Activated CD8-positive, alpha-beta memory T cell treated with anti-CD3 and anti-CD28 coated beads, Interleukin-2, amount 50 U/mL, for 24 hours (primary cell): Measurements from ENCODE around the gene POLR1E.
A peak's percentile ranks its signal among the peaks of the same experiment; 100 is the strongest.
"Not testable (repeated sequence)": the region's sequence is repeated elsewhere in the genome, so short reads cannot be mapped to it uniquely, and the experiment has no call there.

Experiments
- DNase-seq: peaks from one replicate; pipeline ENCODE4 v3.0.0-alpha.2; 2020; ENCODE audit errors: extremely low read depth

POLR1E gene

GRCh38 chr9:37464426-37465248 is 21.1 kb upstream of the POLR1E start:
- DNase-seq = no peak

- DNase-seq = peak; percentile 98
Measured at GRCh38 chr9:37465249-37466036, 20.3 kb upstream of the POLR1E start, which contains the start of gene ZBTB5. TSS of gene ZBTB5 (minus strand) at chr9:37465450. CDS start at chr9:37442551, 22,899 bp downstream.

- DNase-seq = no peak
Measured at GRCh38 chr9:37466037-37466709, 19.6 kb upstream of the POLR1E start.

GRCh38 chr9:37467530-37467929 is 18.2 kb upstream of the POLR1E start:
- DNase-seq = not testable (repeated sequence)

GRCh38 chr9:37468620-37469019 is 17.1 kb upstream of the POLR1E start:
- no peak for DNase-seq

GRCh38 chr9:37471942-37472684 is 13.6 kb upstream of the POLR1E start:
- no peak for DNase-seq

GRCh38 chr9:37473982-37474381 is 11.8 kb upstream of the POLR1E start:
- not testable (repeated sequence) for DNase-seq

GRCh38 chr9:37474438-37474837 is 11.3 kb upstream of the POLR1E start:
- no peak for DNase-seq

- DNase-seq = no peak
Measured at GRCh38 chr9:37476930-37477329, 8.8 kb upstream of the POLR1E start.

GRCh38 chr9:37477443-37477842 is 8.3 kb upstream of the POLR1E start:
- not testable (repeated sequence) for DNase-seq

- DNase-seq = not testable (repeated sequence)
Measured at GRCh38 chr9:37477987-37478619, 7.6 kb upstream of the POLR1E start.

- DNase-seq = no peak
Measured at GRCh38 chr9:37480759-37481158, 5.0 kb upstream of the POLR1E start.

- DNase-seq = no peak
Measured at GRCh38 chr9:37486256-37486615, 488 bp downstream of the POLR1E start.

GRCh38 chr9:37486616-37487548 is 1.1 kb downstream of the POLR1E start:
- DNase-seq = no peak

GRCh38 chr9:37491939-37492338 is 6.2 kb downstream of the POLR1E start:
- DNase-seq = no peak

GRCh38 chr9:37495571-37495970 is 9.8 kb downstream of the POLR1E start:
- DNase-seq = no peak

GRCh38 chr9:37496020-37496419 is 10.3 kb downstream of the POLR1E start:
- no peak for DNase-seq

GRCh38 chr9:37497320-37497719 is 11.6 kb downstream of the POLR1E start:
- DNase-seq = no peak

- DNase-seq = no peak
Measured at GRCh38 chr9:37498457-37498856, 12.7 kb downstream of the POLR1E start.

GRCh38 chr9:37499297-37499696 is 13.5 kb downstream of the POLR1E start:
- DNase-seq = no peak
